GM19455 (cell line): ENCODE measurements around the gene OR4A5.
"Not testable (repeated sequence)": the region's sequence is repeated elsewhere in the genome, so short reads cannot be mapped to it uniquely, and the experiment has no call there.

ENCODE experiments used
- ATAC-seq: cut with Tn5 transposase; IDR thresholded peaks from one replicate; pipeline ENCODE4 v1.9.1; 2021; ENCODE audit not compliant: unreplicated experiment

The OR4A5 gene

DNA sequence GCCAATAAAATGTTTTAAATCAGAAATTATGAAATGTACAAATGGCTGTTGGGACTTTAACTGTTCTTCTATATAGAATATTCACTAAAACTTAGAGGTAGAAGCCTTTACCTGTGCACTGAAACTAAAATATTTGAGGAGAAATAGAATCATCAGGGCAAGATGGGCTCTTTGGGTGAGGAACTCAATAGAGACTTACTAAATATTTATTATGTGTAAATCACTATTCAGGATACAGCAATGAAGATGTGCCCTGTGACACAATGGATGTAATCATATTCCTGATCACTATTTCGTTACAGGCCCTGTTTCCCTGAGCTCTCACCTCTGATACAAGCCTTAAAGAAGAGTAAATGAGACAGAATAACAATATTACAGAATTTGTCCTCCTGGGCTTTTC lies at the start of gene OR4A5:
TSS of gene OR4A5 (plus strand) at position 301 of the 400 bp plus-strand sequence. CDS start at position 354, 53 bp downstream.
- ATAC-seq: not testable (repeated sequence)

DNA sequence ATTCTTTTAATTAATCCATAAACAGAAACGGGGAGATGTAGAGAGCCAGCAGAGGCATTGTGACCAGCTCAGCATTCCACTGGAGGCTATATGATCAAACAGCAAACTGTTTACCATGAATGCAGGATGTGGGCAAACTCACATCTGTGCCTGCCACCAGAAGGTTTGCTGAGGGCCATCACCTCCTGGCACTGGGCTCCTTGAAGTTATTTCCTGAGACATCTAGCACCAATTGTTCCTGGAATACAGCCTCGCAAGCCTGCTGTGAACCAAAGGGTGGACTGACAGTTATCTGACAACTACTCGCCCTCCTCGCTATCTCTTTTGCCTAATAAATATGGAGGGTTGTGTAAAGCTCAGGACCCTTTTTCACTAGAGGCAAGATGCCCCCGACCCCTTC lies 13.5 kb downstream of the OR4A5 start:
- ATAC-seq: not testable (repeated sequence)
